K562 (cell line): ENCODE results near the gene SYK. TPM values are rescaled to one million over a fixed set of nuclear protein-coding genes. Genes with fewer than 3 reads are reported as not detected.

Experiments used
- ATAC-seq: fragments of 200-7000 bp; cut with Tn5 transposase; 3 replicates; pipeline ENCODE4 v1.9.1; 2020; ENCODE audit warnings: moderate library complexity
- BruUV-seq: library from RNA; stranded (reverse); fragments of 400-500 nt; replicated peaks from 2 replicates; lab custom pipeline; 2021; lab: Mats Ljungman, UMichigan
- CTCF ChIA-PET: fragments of 300-600 bp; formaldehyde crosslinking; extraction: SDS; loops from one replicate; lab custom pipeline; 2021; ENCODE audit warnings: low intra/inter-chr PET ratio; lab: Yijun Ruan, JAX
- POLR2A ChIA-PET: fragments of 300-600, 350-650 bp; sonication (Branson Sonifier 250); formaldehyde crosslinking; extraction: SDS; loops from one replicate; lab custom pipeline; 2021; ENCODE audit warnings: antibody characterized with exemption, inconsistent platforms; lab: Yijun Ruan, JAX
- DNase-seq, 4 experiments: peaks; one replicate each; pipeline versions ENCODE4 v3.0.0 to v3.0.0-alpha.2; 2011 to 2018; ENCODE audit warnings: low spot score in 3 of 4, mixed read lengths in 3 of 4; ENCODE audit errors: extremely low read depth in 1 of 4
- FAIRE-seq: peaks from 2 replicates; lab custom pipeline; 2011; peaks lifted over from hg19 to GRCh38; lab: Jason Lieb, UNC
- H2AFZ ChIP-seq: 2 replicates; pipeline ENCODE4 v1.6.0; 2011; ENCODE audit warnings: low read depth, low read length, control low read depth, inconsistent platforms
- H3K27ac ChIP-seq: fragments of 200-600 bp; 3 replicates; pipeline ENCODE4 v1.8.0; 2011; ENCODE audit warnings: low read depth, mild to moderate bottlenecking, control low read depth, inconsistent platforms, low read length, moderate library complexity, mixed read lengths; ENCODE audit errors: extremely low read depth
- H3K27me3 ChIP-seq, 2 experiments: fragments of 300-600 bp in 1 of 2; 2 replicates in 1 of 2; 3 replicates in 1 of 2; pipeline versions ENCODE4 v1.6.0 to v1.8.0; 2011; ENCODE audit warnings: inconsistent platforms in 2 of 2, low read length in 2 of 2, mild to moderate bottlenecking in 1 of 2, mixed read lengths in 1 of 2, moderate library complexity in 1 of 2; ENCODE audit not compliant: control insufficient read depth in 2 of 2, insufficient read depth in 2 of 2
- H3K36me3 ChIP-seq: fragments of 300-600 bp; 3 replicates; pipeline ENCODE4 v1.8.0; 2011; ENCODE audit warnings: mild to moderate bottlenecking, low read length, inconsistent platforms; ENCODE audit not compliant: control insufficient read depth, insufficient read depth
- H3K4me1 ChIP-seq, 2 experiments: fragments of 200-600 bp in 1 of 2; replicated peaks in 1 of 2; 2 replicates in 1 of 2; 3 replicates in 1 of 2; pipeline versions ENCODE4 v1.5.1 to v1.8.0; 2011; ENCODE audit warnings: inconsistent platforms in 2 of 2, low read length in 2 of 2, mild to moderate bottlenecking in 1 of 2, mixed read lengths in 1 of 2, moderate library complexity in 1 of 2; ENCODE audit not compliant: control insufficient read depth in 2 of 2, insufficient read depth in 2 of 2
- H3K4me2 ChIP-seq: 2 replicates; pipeline ENCODE4 v1.6.1; 2011; ENCODE audit warnings: low read length, control low read depth, inconsistent platforms, mixed read lengths; ENCODE audit not compliant: insufficient read depth
- H3K4me3 ChIP-seq: fragments of 200-600 bp; sonication (generic), shearing (Covaris generic); 2 replicates; pipeline ENCODE4 v1.5.1; 2016; ENCODE audit warnings: control low read depth, inconsistent platforms
- H3K79me2 ChIP-seq: fragments of 200-600 bp; 3 replicates; pipeline ENCODE4 v1.8.0; 2011; ENCODE audit warnings: low read length, inconsistent platforms; ENCODE audit not compliant: control insufficient read depth, insufficient read depth
- H3K9ac ChIP-seq, 2 experiments: 2 replicates each; pipeline versions ENCODE4 v1.6.0 to v1.6.1; 2011; ENCODE audit warnings: low read depth in 2 of 2, low read length in 2 of 2, control low read depth in 1 of 2, inconsistent platforms in 1 of 2, mild to moderate bottlenecking in 1 of 2, mixed read lengths in 1 of 2; ENCODE audit not compliant: insufficient read depth in 1 of 2
- H3K9me1 ChIP-seq: one replicate; pipeline ENCODE4 v1.6.0; 2011; ENCODE audit warnings: inconsistent platforms, mild to moderate bottlenecking, low read length, moderate library complexity; ENCODE audit not compliant: control insufficient read depth, insufficient read depth
- H3K9me3 ChIP-seq: replicated peaks from 2 replicates; pipeline ENCODE4 v1.5.1; 2011; ENCODE audit warnings: low read depth, low read length, inconsistent platforms; ENCODE audit not compliant: control insufficient read depth, insufficient read depth
- H4K20me1 ChIP-seq: replicated peaks from 2 replicates; pipeline ENCODE4 v1.6.1; 2011; ENCODE audit warnings: low read length, inconsistent platforms, mixed read lengths; ENCODE audit not compliant: control insufficient read depth, insufficient read depth
- GTF2E2 ChIP-seq: fragments of 200-800 bp; sonication (Bioruptor generic); IDR thresholded peaks from 2 replicates; pipeline ENCODE4 v1.6.1; 2016; ENCODE audit warnings: missing genetic modification characterization, missing compliant biosample characterization
- MNT ChIP-seq, 2 experiments: fragments of 450-650 bp; conservative IDR thresholded peaks; 2 replicates each; pipeline ENCODE4 v1.6.1; 2017; ENCODE audit warnings: mild to moderate bottlenecking in 2 of 2, moderate library complexity in 2 of 2
- NCOR1 ChIP-seq: fragments of 450-650 bp; IDR thresholded peaks from 2 replicates; pipeline ENCODE4 v1.6.1; 2016; ENCODE audit warnings: mild to moderate bottlenecking, moderate library complexity
- NFRKB ChIP-seq: fragments of 450-650 bp; IDR thresholded peaks from 2 replicates; pipeline ENCODE4 v1.6.1; 2016; ENCODE audit warnings: low read depth
- RAD51 ChIP-seq: fragments of 450-650 bp; IDR thresholded peaks from 2 replicates; pipeline ENCODE4 v1.7.1; 2016; ENCODE audit warnings: low read depth, mild to moderate bottlenecking, borderline replicate concordance
- SMARCC2 ChIP-seq: fragments of 450-650 bp; IDR thresholded peaks from 2 replicates; pipeline ENCODE4 v1.6.1; 2017; ENCODE audit warnings: antibody characterized with exemption, moderate library complexity, mild to moderate bottlenecking, low read depth
- USF1 ChIP-seq: sonication (generic); formaldehyde crosslinking; IDR thresholded peaks from 2 replicates; pipeline ENCODE4 v1.9.0; 2022; ENCODE audit warnings: mild to moderate bottlenecking, missing genetic modification reagents
- ZBTB12 ChIP-seq: fragments of 250-450 bp; sonication (Bioruptor Pico); IDR thresholded peaks from 2 replicates; pipeline ENCODE4 v1.4.0; 2020
- ZNF347 ChIP-seq: fragments of 450-650 bp; formaldehyde crosslinking; IDR thresholded peaks from 2 replicates; pipeline ENCODE4 v1.4.0; 2020; ENCODE audit warnings: low read depth, mild to moderate bottlenecking, moderate library complexity
- WGBS: fragments of 100-300 bp; shearing (Covaris generic); methylation state at CpG from one replicate; pipeline ENCODE4 v1.1.6; 2016; ENCODE audit warnings: low coverage, mixed read lengths; ENCODE audit not compliant: insufficient coverage; ENCODE audit errors: missing lambda C conversion rate; 5-methylcytosine and 5-hydroxymethylcytosine counted together
- in situ Hi-C: fragments of 300-500 bp; cut with MboI; formaldehyde crosslinking; loops from 4 replicates; pipeline ENCODE4 v1.15.0; 2018; ENCODE audit warnings: inconsistent platforms, mixed read lengths
- intact Hi-C: fragments of 100-400 bp; cut with micrococcal nuclease; formaldehyde crosslinking; loops from 2 replicates; pipeline ENCODE4 v1.14.2; 2022
- polyA plus RNA-seq, 8 experiments: library from polyadenylated mRNA; depleted of rRNA in 4 of 8; stranded (reverse) in 5 of 8; unstranded in 3 of 8; fragments of >200 nt; fragmentation: Nextera tagmentation in 2 of 8; fragmentation: Illumina TruSeq in 1 of 8; extraction: Ambion mirVana in 2 of 8; extraction: Trizol in 1 of 8; gene quantifications; 2 replicates each; pipeline versions ENCODE4 v1.2.1 to v1.2.3, GENCODE V29; 2011 to 2014; ENCODE audit warnings: inconsistent platforms in 1 of 8, missing spikeins in 1 of 8
- total RNA-seq, 7 experiments: library from RNA; depleted of rRNA in 6 of 7; stranded (reverse); fragments of >200 nt in 6 of 7; fragmentation: Illumina TruSeq in 2 of 7; extraction: Trizol in 2 of 7; gene quantifications; 2 replicates each; pipeline versions ENCODE4 v1.2.1 to v1.2.3, GENCODE V29; 2011 to 2021; ENCODE audit warnings: low replicate concordance in 1 of 7

The SYK gene
- total and polyA plus RNA-seq, 9 of the 15 experiments (the other 6 are each of a cell fraction or from before 2014, with no cell fraction given) = 3.9 to 32.7 (median 16.7) TPM

- H3K4me2 ChIP-seq = no peak overlapping the region
- no peak for FAIRE-seq
- H3K27me3 ChIP-seq = no peaks in the 10 kb centered on the region
- no peak overlapping the region for H2AFZ ChIP-seq
- peaks cover 6 to 7% of the 10 kb centered on the region in 2 experiments; a peak in 3 of 5 replicates for H3K4me1 ChIP-seq
- POLR2A ChIA-PET = no interaction called here
- in situ Hi-C loops = no loop called here
- peaks cover 6% of the 10 kb centered on the region; the same call in 1 of the 2 replicates for H4K20me1 ChIP-seq
- WGBS = 69% methylated on average over 3 of the region's 5 CpGs
- no peaks in the 10 kb centered on the region for H3K9me3 ChIP-seq
- intact Hi-C loops = no loop called here
- no peak overlapping the region for H3K4me3 ChIP-seq
- no peaks in the 10 kb centered on the region for H3K9me1 ChIP-seq
- DNase-seq = no peak
- no peak overlapping the region for H3K9ac ChIP-seq
- peaks cover 4% of the 10 kb centered on the region; the same call in 2 of the 3 replicates for H3K36me3 ChIP-seq
- CTCF ChIA-PET = no interaction called here
- no peak overlapping the region for H3K27ac ChIP-seq
- H3K79me2 ChIP-seq = no peaks in the 10 kb centered on the region
- no TSS peak for BruUV-seq
- no peak for ATAC-seq
- TF ChIP-seq USF1 (CRISPR knock-in tag) (no peak), RAD51 (no peak), ZBTB12 (CRISPR knock-in tag) (no peak), MNT (conservative IDR thresholded peaks at IDR 0.05) (no peak), NCOR1 (no peak), SMARCC2 (no peak), NFRKB (no peak), GTF2E2 (tag) (no peak), ZNF347 (CRISPR knock-in tag) (no peak)
Measured at GRCh38 chr9:90855208-90855902, 53.7 kb downstream of the SYK start.
